Glomerular endothelial cell (primary cell): ENCODE measurements around the gene GRIP1. TPM values are rescaled to one million over a fixed set of nuclear protein-coding genes. Genes with fewer than 3 reads are reported as not detected.
A peak's percentile ranks its signal among the peaks of the same experiment; 100 is the strongest.
"Not testable (repeated sequence)": the region's sequence is repeated elsewhere in the genome, so short reads cannot be mapped to it uniquely, and the experiment has no call there.

Experiments
- DNase-seq: peaks from one replicate; pipeline ENCODE4 v3.0.0-alpha.2; 2011; ENCODE audit warnings: low read depth, low spot score; ENCODE audit errors: extremely low read depth
- total RNA-seq: library from RNA; depleted of rRNA; stranded (reverse); fragments of >200 nt; gene quantifications from 2 replicates; pipeline ENCODE4 v1.2.3, GENCODE V29; 2015

GRIP1 gene
- total RNA-seq, 1 donor from 2014 or later, result 0.88 TPM

DNA sequence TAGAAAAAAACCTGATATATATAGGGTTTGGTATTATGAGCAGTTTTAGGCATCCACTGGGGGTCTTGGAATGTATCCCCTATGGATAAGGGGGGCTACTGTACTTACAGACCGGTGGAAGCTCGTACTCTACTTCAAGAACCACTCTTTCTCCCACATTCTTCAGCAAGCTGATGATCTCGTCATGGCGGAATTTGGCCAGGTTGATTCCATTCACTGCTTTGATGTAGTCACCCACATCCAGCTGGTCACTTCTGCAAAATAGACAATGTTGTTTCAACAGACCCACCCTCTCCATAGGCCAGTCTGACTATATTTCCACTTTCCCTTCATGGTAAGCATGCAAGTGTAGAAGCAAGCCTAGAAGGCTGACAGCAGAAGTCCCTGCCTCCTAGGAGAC lies 139.9 kb downstream of the GRIP1 start:
- no peak for DNase-seq

DNA sequence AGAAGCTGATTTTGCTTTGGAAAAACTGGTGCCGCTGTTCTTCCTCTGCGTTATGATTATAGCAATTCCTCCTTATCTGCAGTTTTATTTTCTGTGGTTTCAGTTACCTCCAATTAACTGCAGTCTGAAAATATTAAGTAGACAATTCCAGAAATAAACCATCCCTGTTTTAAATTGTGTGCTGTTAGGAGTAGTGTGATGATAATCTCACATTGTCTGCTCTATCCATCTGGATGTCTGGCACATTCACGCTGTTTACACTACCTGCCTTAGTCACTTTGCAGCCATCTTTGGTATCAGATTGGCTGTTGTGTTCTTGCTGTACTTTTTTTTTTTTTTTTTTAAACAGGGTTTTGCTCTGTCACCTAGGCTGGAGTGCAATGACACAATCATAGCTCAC lies 141.0 kb downstream of the GRIP1 start:
- no peak for DNase-seq

DNA sequence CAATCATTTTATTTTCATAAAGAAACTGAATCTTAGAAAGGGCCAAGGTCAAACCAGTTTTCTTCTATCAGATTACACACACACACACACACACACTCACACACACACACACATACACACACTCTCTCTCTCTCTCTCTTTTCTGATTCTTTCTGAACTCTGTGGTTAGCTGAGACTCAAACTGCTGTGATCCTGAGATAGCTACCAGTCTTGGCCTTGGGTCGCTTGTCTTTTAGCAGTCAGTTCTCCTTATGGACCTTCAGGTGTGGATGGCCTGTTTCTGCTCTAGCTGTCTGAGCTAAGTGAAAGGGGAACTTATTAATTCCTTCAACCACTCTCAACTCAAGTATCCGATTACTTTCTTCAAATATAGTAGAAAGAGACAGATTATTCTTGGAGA lies 145.1 kb downstream of the GRIP1 start:
- no peak for DNase-seq

DNA sequence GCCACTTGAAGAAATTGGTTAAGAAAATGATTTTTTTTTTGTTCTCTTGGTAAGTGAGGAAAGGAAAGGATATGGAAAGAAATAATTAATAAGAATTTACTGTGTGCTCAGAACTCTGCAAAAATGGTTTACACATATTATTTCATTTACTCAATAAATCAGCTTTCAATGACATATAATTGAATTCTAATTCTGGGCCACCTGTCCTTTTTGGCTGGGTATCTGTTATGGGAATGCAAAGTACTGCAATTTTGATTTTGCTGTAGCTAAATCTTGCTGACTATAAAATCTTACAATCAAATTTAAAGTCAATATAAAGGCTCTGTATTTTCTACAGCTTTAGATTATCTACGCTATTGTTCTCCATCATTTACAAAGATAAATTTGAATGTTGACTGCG lies 147.1 kb downstream of the GRIP1 start:
- no peak for DNase-seq

DNA sequence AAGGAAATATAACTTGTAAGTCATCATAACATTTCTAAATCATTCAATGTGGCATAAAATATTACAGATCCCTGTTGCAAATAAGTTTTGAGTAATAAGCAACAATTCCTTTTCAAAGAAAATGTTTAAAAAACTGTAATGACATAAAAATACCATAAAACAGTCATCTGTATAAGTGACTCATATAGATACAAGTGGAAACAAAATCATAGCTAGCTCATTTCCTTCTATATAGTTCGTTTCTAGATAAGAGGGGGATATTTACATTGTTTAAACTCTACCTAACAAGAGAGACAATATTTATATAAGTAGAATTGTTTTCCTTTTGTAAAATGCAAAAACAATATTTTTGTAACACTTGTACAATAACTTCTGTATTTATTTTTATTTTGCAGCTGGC lies 148.9 kb downstream of the GRIP1 start:
- no peak for DNase-seq

DNA sequence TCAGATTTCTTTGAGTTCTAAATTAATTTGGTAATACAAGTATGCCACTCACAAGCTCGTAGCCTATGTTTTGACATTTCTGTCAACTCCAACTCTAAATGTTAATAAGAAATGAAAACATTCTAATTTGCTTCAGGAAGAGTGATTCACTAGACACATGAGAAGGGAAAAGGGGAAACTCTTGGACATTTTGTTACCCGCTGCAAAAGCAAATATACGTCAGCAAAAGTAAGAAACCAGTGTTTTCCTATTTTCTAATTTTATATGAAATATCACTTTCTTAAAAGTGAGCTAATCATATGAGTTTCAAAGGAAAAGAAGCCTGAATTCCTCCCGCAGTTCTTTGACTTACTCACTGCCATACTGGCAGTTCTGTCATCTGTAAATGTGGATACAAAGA lies 162.3 kb downstream of the GRIP1 start:
- peak; percentile 9 for DNase-seq

DNA sequence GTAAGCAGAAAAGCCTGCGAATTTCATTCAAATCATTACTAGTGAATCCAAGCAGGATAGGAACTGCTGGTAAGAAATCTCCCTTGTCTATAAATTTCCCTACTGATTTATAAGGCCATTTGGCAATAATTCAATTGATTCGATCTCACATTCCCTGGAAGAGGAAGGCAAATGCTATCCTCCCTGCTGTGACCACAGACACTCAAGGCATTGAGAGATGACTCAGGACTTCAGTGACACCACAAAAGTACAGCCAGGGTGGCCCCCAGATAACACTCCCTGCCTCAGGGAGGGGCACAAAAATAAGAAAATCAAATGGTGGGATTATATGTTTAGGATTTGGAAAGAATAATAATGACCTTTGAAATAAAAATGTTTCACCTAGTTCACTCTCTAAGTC lies 162.7 kb downstream of the GRIP1 start:
- DNase-seq, result no peak

DNA sequence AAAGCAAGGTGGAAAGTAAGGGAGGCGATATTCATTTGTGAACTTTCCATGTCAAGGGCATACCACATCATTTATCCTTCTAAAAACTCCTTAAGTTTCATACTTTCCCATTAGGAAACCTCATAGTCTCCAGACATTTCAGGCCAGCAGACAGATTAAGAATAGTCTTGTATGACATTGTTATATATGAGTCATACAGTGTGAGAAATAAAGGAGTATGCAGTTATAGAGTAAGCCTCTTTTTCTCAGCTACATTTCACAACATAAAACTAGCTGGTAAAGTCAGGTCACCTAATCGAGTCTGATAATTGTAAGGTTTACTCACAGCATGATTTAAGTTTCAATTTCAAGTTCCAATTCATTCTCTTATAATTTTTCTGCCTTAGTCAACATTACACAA lies 164.3 kb downstream of the GRIP1 start:
- DNase-seq, result no peak

DNA sequence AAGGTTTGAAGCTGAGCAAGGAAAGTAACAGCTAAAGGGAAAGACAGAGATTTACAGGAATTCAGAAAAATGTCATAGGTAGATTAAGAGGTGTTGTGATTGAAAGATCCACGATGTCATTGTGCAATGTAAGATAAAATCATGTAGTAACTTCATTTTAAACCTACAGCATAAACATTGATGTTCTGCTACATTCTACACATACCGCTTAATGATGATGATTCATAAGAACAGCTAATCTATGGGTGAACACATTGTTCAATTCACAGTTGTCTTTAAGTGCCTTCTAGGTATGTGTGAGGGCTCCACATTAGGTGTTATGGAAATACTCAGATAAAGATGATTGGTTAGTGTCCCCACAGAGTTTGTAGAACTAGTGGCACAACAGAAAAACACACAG lies 170.9 kb downstream of the GRIP1 start:
- DNase-seq, result no peak

DNA sequence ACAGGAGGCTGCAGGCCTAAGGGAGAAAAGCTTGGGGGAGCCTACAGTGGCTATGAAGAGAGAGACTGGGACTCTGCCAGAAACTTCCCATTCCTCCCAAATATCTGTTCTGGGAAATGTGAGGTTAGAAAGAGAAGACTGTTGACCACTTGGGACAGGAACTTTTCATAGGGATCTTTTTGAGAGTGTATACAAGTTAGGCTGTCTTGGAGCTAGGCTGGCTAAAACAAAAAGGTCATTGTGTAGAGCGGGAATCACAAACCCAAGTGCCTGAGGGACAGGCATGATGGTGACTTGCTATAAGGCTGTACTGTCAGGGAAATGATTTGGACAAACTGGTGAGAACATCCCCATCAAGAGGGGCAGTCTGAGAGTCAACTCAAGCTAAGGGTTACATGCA lies 175.1 kb downstream of the GRIP1 start:
- no peak for DNase-seq

DNA sequence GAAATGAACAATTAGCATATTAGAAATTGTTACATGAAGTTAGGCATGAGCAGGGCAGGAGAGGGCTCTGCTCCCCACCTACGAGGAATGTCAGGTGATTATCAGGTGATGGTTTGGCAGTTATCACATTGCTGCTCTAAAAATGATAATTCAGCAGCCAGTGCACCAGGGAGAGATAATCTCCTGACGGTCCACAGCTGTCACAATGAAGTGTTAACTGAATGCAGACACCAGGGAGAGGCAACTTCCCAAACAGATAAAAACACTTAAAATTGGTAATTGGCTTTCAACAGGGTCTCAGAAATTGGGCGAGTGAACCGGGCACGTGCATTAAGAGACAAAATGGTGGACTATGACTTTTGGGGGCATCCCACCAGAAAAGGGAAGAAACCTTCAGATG lies 176.0 kb downstream of the GRIP1 start:
- no peak for DNase-seq

DNA sequence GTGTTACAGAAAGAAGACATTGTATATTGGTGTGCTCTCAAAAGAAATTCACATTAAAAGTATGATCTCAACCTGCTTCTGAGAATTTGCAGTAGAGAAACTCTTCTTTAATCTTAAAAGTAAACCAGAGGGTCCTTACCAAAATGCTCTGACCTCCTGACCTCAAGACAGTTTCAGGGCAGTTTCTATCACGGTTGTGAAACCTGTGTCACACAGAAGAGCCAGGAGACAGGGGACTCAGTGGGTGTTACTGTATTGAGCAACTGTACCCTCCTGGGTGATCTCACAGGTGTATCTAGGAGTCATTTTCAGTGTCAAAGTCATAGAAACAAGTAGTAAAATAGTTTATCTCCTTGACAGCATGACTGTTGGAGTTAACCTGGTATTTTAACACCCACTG lies 178.0 kb downstream of the GRIP1 start:
- DNase-seq, result no peak

DNA sequence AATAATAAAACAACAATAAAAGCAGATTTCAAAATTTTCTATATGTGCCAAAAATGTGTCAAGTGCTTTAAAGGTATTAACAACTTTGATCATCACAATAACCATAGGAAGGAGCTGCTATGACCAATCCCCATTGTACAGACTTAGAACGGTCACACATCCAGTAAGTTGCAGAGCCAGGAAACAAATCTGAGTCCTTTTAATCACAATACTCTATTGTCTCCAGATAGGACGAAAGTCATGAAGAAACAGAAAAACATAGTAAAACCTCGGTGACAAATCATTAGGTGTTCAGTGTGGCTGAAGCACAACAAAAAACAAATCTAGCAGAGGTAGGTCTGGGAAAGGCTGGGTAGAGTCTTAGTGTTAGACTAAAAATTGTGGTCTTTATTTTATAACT lies 178.8 kb downstream of the GRIP1 start:
- no peak for DNase-seq

DNA sequence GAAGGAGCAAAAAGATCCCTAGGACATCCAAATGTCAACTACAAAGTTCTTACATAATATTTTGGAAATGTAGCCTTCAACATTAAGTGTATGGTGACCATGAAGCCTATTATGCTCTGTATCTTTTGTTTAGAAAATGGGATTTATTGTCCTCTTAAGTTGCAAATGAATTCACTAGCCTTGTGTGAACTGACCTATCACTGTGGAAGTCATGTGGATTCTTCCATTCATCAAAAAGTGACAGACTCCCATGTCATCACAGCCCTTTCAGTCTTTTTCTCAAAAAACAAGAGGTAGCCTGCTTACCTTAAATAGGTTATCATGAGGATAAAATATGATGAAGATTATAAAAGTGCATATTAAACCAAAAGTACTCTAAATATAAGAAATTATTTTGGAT lies 179.9 kb downstream of the GRIP1 start:
- DNase-seq, result no peak

DNA sequence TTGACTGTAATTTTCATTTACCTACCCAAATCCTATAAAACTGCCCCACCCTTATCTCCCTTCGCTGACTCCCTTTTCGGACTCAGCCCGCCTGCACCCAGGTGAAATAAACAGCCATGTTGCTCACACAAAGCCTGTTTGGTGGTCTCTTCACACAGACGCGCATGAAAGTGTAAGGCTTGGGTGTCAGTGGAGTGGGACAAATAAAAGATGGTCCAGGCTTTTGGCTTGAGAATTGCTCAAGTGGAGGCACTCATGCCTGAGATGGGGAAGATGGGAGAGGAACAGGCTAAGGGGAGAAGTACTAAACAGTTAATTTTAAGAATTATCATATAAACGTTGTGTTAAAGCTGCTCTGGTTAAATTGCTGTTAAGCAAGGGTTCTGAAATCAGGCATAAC lies 180.8 kb downstream of the GRIP1 start:
- DNase-seq, result not testable (repeated sequence)

DNA sequence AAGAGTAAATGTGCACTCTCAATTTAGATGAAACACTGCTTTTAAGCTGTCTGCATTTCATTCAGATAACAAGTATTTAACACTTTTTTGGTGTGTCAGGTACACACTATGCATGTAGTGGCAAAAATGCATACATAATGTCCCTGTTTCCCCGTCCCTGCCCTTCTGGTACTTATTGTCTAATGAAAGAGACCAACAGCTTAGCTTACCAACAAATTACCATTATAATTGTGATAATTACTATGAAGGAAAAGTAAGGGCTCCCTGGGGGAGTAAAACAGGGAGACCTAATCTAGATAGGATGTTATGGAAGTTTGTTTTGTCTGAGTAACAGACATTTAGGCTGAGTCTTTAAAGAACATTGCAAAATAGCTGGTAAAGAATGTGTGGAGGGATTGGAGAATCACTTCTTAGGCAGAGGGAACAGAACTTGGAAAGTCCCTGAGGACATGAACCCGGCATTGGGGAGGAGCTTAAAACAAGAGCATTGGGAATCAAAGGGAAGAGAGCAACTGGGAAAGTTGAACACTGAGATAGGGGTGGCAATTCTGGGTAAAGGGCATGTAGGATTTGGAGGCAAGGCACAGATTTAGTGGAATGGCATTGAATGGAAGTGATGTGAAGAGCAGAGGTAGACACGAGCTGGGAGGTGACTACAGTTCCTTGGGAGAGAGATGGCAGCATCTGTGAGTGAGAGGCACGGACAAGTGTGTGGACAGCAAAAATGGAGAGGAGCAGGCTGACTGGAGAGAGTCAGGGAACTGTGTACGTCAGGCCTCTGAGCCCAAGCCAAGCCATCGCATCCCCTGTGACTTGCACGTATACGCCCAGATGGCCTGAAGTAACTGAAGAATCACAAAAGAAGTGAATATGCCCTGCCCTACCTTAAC lies 181.6 kb downstream of the GRIP1 start:
- no peak for DNase-seq

DNA sequence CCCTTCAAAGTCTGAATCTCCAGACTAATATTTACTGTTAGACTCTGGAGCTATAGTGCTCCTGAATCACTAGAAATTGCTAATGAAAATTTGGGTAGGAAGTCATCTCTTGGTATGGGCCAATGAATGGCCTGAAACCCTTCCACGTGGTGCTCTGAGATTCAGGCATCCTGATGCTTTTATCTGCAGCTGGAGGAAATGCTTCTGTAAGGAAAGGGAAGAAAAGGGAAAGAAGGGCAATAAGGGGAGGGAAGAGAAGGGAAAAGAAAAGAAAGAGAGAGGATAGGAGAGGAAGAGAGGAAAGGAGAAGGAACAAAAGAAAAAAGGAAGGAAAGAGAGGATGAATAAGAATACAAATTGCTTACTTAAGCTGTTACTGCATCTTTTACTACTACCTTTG lies 182.3 kb downstream of the GRIP1 start:
- no peak for DNase-seq

DNA sequence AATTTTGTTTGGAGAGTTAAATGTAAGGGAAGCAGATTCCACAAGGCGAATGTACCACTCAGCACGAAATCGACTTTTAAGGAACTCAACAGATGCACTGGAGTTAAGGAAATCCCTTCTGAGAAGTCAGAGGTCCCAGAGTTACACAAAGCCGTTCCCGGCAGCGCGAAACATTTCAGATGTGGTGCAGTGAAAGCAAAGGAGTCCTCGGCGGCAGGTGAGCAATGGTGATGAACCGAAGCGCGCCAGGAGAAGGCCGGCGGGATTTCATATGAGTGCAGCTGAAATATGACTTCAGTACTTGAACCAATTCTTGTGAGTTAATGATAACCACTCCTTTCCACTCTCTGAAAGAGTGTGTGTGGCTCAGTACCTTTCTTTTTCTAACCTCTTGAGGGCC lies 183.2 kb downstream of the GRIP1 start:
- no peak for DNase-seq

DNA sequence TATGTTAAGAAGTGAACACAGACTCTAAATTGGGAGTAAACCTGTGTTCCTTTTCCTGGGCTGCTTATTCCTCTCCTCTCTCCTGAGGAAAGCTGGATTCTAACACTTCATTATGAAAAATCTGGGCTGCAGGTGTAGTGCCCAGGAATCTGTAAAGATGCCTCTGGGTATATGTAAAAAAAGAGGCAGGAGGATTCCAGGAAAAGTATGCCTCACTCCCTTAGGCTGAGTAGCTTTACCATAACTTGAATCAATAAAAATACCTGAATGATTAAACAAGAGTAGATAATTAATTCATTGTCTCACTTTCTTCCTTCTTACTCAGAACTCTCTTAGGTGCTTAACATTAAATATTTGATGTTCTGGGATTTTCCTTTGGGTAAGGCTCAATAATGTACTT lies 185.1 kb downstream of the GRIP1 start:
- no peak for DNase-seq

DNA sequence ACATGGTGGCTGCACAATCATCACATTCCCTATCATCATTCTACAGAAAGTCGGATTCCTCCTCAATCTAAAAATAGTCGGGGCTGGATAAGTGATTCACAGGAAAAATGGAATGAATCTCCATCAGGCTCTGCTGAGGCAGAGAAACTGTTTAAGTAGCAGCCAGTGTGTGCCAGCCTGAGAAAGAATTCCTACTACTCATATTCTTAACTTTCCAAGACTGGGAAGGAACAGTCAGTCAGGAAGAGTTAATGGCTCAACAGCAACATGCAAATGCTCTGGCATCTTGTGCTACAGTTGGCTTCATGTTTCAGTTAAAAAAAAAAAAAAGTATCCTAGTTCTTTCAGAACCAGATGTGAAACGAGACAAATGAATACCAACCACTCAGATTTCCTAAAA lies 187.0 kb downstream of the GRIP1 start:
- no peak for DNase-seq

DNA sequence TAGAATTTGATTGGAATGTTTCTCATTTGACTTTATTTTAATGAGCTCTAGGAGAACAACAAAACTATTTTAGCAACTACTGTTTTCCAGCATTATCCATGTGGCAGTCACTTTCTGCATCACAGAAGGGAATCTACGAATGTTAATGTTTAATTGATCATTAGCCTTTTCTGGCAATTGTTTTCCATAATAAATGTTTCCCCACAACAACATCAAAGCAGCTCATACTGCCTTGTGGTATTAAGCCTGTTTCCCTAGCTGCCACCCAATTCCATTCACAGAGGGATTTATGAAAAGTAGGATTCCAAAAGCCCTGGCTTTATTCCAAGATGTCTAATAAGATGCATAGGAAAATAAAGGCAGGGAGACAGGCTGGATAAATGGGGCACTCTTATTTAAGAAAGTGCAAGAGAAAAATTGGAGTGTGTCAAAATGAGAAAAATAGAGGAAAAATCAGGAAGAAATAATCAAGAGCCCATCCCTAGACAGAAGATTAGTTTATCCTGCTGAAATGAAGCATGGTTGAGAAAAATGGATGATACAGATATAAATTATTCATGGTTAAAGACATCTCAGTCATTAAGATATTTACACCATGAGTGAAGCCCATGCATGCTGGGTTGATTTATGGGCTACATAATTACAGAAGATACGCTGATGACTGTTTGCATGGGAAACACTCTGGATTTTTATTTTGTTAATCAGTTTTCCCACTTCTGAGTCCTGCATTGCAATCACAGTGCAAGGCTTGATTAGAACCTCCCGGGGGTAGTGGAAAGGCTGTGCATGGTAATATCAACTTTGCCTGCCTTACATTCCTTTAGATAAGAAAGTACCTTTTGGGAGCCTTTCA lies 196.3 kb downstream of the GRIP1 start:
- DNase-seq, result no peak

DNA sequence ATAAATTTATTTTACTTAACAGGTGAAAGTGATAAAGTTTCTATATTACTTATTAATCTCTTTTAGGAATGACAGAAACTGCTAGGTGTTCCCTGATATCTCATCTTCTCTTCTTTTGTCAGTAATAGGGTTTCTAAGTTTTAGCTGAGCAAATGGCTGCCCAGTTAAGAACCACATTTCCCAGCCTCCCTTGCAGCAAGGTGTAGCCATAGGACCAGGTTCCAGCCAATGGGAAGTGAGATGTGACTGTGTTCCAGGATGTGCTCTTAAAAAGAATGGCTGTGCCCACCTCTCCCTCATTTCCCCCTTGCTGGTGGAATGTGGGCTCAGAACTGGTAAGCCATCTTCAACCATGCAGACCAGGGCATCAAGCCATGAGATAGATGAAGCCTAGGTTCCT lies 210.9 kb downstream of the GRIP1 start:
- DNase-seq, result no peak
